ENCODE measurements around the gene PDE10A. TPM values are rescaled to one million over a fixed set of nuclear protein-coding genes. Genes with fewer than 3 reads are reported as not detected.

Gene PDE10A
- total and polyA plus RNA-seq, 2 of the 8 experiments (the other 6 are each of a cell fraction or from before 2014, with no cell fraction given), result 1.1 to 2.4 TPM

DNA sequence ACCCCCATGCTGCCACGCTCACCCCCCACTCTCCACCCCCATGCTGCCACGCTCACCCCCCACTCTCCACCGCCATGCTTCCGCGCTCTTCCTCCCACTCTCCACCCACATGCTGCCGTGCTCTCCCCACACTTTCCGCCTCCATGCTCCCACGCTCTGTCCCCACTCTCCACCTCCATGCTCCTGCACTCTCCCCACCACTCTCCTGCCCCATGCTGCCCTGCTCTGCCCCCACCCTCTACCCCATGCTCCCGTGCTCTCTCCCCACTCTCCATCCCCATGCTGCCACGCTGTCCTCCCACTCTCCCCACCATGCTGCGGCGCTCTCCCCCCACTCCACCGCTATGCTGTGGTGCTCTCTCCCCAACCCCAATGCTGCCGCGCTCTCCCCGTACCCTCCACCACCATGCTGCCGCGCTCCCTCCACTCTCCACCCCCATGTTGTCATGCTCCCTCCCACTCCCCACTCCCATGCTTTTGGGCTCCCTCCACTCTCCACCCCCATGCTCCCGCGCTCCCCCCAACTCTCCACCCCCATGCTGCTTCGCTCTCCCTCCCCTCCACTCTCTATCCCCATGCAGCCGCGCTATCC lies 46.0 kb upstream of the PDE10A start (continued):
- TF ChIP-seq, protein P1, sequence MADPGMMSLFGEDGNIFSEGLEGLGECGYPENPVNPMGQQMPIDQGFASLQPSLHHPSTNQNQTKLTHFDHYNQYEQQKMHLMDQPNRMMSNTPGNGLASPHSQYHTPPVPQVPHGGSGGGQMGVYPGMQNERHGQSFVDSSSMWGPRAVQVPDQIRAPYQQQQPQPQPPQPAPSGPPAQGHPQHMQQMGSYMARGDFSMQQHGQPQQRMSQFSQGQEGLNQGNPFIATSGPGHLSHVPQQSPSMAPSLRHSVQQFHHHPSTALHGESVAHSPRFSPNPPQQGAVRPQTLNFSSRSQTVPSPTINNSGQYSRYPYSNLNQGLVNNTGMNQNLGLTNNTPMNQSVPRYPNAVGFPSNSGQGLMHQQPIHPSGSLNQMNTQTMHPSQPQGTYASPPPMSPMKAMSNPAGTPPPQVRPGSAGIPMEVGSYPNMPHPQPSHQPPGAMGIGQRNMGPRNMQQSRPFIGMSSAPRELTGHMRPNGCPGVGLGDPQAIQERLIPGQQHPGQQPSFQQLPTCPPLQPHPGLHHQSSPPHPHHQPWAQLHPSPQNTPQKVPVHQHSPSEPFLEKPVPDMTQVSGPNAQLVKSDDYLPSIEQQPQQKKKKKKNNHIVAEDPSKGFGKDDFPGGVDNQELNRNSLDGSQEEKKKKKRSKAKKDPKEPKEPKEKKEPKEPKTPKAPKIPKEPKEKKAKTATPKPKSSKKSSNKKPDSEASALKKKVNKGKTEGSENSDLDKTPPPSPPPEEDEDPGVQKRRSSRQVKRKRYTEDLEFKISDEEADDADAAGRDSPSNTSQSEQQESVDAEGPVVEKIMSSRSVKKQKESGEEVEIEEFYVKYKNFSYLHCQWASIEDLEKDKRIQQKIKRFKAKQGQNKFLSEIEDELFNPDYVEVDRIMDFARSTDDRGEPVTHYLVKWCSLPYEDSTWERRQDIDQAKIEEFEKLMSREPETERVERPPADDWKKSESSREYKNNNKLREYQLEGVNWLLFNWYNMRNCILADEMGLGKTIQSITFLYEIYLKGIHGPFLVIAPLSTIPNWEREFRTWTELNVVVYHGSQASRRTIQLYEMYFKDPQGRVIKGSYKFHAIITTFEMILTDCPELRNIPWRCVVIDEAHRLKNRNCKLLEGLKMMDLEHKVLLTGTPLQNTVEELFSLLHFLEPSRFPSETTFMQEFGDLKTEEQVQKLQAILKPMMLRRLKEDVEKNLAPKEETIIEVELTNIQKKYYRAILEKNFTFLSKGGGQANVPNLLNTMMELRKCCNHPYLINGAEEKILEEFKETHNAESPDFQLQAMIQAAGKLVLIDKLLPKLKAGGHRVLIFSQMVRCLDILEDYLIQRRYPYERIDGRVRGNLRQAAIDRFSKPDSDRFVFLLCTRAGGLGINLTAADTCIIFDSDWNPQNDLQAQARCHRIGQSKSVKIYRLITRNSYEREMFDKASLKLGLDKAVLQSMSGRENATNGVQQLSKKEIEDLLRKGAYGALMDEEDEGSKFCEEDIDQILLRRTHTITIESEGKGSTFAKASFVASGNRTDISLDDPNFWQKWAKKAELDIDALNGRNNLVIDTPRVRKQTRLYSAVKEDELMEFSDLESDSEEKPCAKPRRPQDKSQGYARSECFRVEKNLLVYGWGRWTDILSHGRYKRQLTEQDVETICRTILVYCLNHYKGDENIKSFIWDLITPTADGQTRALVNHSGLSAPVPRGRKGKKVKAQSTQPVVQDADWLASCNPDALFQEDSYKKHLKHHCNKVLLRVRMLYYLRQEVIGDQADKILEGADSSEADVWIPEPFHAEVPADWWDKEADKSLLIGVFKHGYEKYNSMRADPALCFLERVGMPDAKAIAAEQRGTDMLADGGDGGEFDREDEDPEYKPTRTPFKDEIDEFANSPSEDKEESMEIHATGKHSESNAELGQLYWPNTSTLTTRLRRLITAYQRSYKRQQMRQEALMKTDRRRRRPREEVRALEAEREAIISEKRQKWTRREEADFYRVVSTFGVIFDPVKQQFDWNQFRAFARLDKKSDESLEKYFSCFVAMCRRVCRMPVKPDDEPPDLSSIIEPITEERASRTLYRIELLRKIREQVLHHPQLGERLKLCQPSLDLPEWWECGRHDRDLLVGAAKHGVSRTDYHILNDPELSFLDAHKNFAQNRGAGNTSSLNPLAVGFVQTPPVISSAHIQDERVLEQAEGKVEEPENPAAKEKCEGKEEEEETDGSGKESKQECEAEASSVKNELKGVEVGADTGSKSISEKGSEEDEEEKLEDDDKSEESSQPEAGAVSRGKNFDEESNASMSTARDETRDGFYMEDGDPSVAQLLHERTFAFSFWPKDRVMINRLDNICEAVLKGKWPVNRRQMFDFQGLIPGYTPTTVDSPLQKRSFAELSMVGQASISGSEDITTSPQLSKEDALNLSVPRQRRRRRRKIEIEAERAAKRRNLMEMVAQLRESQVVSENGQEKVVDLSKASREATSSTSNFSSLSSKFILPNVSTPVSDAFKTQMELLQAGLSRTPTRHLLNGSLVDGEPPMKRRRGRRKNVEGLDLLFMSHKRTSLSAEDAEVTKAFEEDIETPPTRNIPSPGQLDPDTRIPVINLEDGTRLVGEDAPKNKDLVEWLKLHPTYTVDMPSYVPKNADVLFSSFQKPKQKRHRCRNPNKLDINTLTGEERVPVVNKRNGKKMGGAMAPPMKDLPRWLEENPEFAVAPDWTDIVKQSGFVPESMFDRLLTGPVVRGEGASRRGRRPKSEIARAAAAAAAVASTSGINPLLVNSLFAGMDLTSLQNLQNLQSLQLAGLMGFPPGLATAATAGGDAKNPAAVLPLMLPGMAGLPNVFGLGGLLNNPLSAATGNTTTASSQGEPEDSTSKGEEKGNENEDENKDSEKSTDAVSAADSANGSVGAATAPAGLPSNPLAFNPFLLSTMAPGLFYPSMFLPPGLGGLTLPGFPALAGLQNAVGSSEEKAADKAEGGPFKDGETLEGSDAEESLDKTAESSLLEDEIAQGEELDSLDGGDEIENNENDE (IDR thresholded peaks at IDR 0.05; ENCODE audit: insufficient replicate concordance, low read length), result no peak
